A549 (cell line): ENCODE measurements around the gene SYCE3. TPM values are rescaled to one million over a fixed set of nuclear protein-coding genes. Genes with fewer than 3 reads are reported as not detected.

Experiments used
- ATAC-seq, 2 experiments: fragments of 200-7000 bp in 1 of 2; fragments of >200 bp in 1 of 2; cut with Nextera tagmentation in 1 of 2; cut with Tn5 transposase in 1 of 2; 3 replicates each; pipeline versions ENCODE4 v1.8.0 to v1.9.1; 2018 to 2020; ENCODE audit warnings: mild to moderate bottlenecking in 1 of 2, moderate library complexity in 1 of 2
- CTCF ChIA-PET: fragments of 300-600 bp; sonication (Branson Sonifier 250); formaldehyde crosslinking; extraction: SDS; loops from one replicate; lab custom pipeline; 2021; ENCODE audit warnings: antibody characterized with exemption, inconsistent platforms; lab: Yijun Ruan, JAX
- POLR2A ChIA-PET: fragments of 350-600 bp; formaldehyde crosslinking; extraction: SDS; loops from one replicate; lab custom pipeline; 2021; ENCODE audit warnings: antibody characterized with exemption, inconsistent platforms; lab: Yijun Ruan, JAX
- DNase-seq, 2 experiments: peaks; one replicate each; pipeline versions ENCODE4 v3.0.0 to v3.0.0-alpha.2; 2011 to 2016; ENCODE audit warnings: low read depth in 1 of 2, low spot score in 1 of 2
- FAIRE-seq: peaks from 2 replicates; lab custom pipeline; 2011; peaks lifted over from hg19 to GRCh38; lab: Jason Lieb, UNC
- H3K27ac ChIP-seq, 2 experiments: fragments of >200 bp; sonication (Bioruptor Twin); formaldehyde crosslinking; 3 replicates each; pipeline ENCODE4 v1.5.1; 2016 to 2017
- H3K4me1 ChIP-seq: fragments of >200 bp; sonication (Bioruptor Twin); formaldehyde crosslinking; 3 replicates; pipeline ENCODE4 v1.6.1; 2016
- H3K4me2 ChIP-seq: fragments of >200 bp; sonication (Bioruptor Twin); formaldehyde crosslinking; 3 replicates; pipeline ENCODE4 v1.6.1; 2016
- H3K4me3 ChIP-seq: fragments of >200 bp; sonication (Bioruptor Twin); formaldehyde crosslinking; 3 replicates; pipeline ENCODE4 v1.5.1; 2016
- H3K9me3 ChIP-seq: fragments of >200 bp; sonication (Bioruptor Twin); formaldehyde crosslinking; 3 replicates; pipeline ENCODE4 v1.6.1; 2016
- CBX2 ChIP-seq: fragments of 200-600 bp; sonication (generic); IDR thresholded peaks from 2 replicates; pipeline ENCODE4 v1.6.1; 2016; ENCODE audit warnings: low read depth, mild to moderate bottlenecking, borderline replicate concordance
- CBX8 ChIP-seq: fragments of 200-600 bp; sonication (generic); IDR thresholded peaks from 2 replicates; pipeline ENCODE4 v1.6.1; 2016
- CHD4 ChIP-seq: fragments of 200-600 bp; sonication (generic); IDR thresholded peaks from 2 replicates; pipeline ENCODE4 v1.6.1; 2016; ENCODE audit warnings: antibody characterized with exemption, mild to moderate bottlenecking, borderline replicate concordance
- GATA3 ChIP-seq: IDR thresholded peaks from 2 replicates; pipeline ENCODE4 v1.6.1; 2012; ENCODE audit warnings: borderline replicate concordance
- HEYL ChIP-seq: fragments of 250-450 bp; sonication (Bioruptor Pico); IDR thresholded peaks from 2 replicates; pipeline ENCODE4 v1.8.0; 2021; ENCODE audit warnings: mild to moderate bottlenecking, moderate library complexity
- HOXB13 ChIP-seq: fragments of 250-450 bp; sonication (Bioruptor Pico); IDR thresholded peaks from 2 replicates; pipeline ENCODE4 v1.5.0; 2020; ENCODE audit warnings: low read depth, mild to moderate bottlenecking, moderate library complexity
- HOXB5 ChIP-seq: fragments of 250-450 bp; sonication (Bioruptor Pico); IDR thresholded peaks from 2 replicates; pipeline ENCODE4 v1.5.0; 2020; ENCODE audit warnings: mild to moderate bottlenecking, moderate library complexity
- JUN ChIP-seq, 2 experiments: fragments of >200 bp; sonication (Bioruptor Twin); formaldehyde crosslinking; IDR thresholded peaks; 2 replicates in 1 of 2; 3 replicates in 1 of 2; pipeline ENCODE4 v1.6.1; 2016 to 2017
- MAFK ChIP-seq: fragments of 450-650 bp; IDR thresholded peaks from 2 replicates; pipeline ENCODE4 v1.6.1; 2014; ENCODE audit not compliant: partially characterized antibody
- MAZ ChIP-seq: fragments of 150-350 bp; IDR thresholded peaks from 2 replicates; pipeline ENCODE4 v1.6.1; 2014; ENCODE audit warnings: antibody characterized with exemption, low read depth, low read length, borderline replicate concordance
- MYC ChIP-seq: IDR thresholded peaks from 2 replicates; pipeline ENCODE4 v1.6.1; 2012; ENCODE audit warnings: mild to moderate bottlenecking, inconsistent platforms, low read length, improper control_type of control experiment, borderline replicate concordance
- NPAS2 ChIP-seq: fragments of 250-450 bp; sonication (Bioruptor Pico); IDR thresholded peaks from 2 replicates; pipeline ENCODE4 v1.8.0; 2022; ENCODE audit warnings: mild to moderate bottlenecking, moderate library complexity, borderline replicate concordance
- PHF8 ChIP-seq: fragments of 200-600 bp; sonication (generic); IDR thresholded peaks from 2 replicates; pipeline ENCODE4 v1.6.1; 2016; ENCODE audit warnings: low read depth, mild to moderate bottlenecking, antibody characterized with exemption, moderate library complexity, borderline replicate concordance
- POLR2A ChIP-seq: IDR thresholded peaks from 2 replicates; pipeline ENCODE4 v1.6.1; 2012; ENCODE audit warnings: mild to moderate bottlenecking, low read length
- RAD21 ChIP-seq, 2 experiments: fragments of >200 bp in 1 of 2; sonication (Bioruptor Twin) in 1 of 2; formaldehyde crosslinking in 1 of 2; IDR thresholded peaks in 1 of 2; conservative IDR thresholded peaks in 1 of 2; 2 replicates in 1 of 2; 3 replicates in 1 of 2; pipeline ENCODE4 v1.6.1; 2012 to 2018; ENCODE audit warnings: inconsistent platforms in 1 of 2
- SMC3 ChIP-seq: fragments of >200 bp; sonication (Bioruptor Twin); formaldehyde crosslinking; IDR thresholded peaks from 3 replicates; pipeline ENCODE4 v1.6.1; 2018; ENCODE audit warnings: inconsistent platforms
- ZC3H11A ChIP-seq: fragments of 450-650 bp; IDR thresholded peaks from 2 replicates; pipeline ENCODE4 v1.6.1; 2014; ENCODE audit warnings: antibody characterized with exemption, mild to moderate bottlenecking
- ZFP36 ChIP-seq: fragments of 450-650 bp; IDR thresholded peaks from 2 replicates; pipeline ENCODE4 v1.6.1; 2014; ENCODE audit warnings: borderline replicate concordance; ENCODE audit not compliant: partially characterized antibody
- WGBS: methylation state at CpG from one replicate; pipeline ENCODE4 v1.1.6; 2017; ENCODE audit errors: missing lambda C conversion rate; 5-methylcytosine and 5-hydroxymethylcytosine counted together
- polyA minus RNA-seq: library from RNA; depleted of rRNA, polyadenylated mRNA; stranded (reverse); fragments of >200 nt; gene quantifications from 2 replicates; pipeline ENCODE4 v1.2.3, GENCODE V29; 2011; rRNA and poly(A)+ RNA removed
- polyA plus RNA-seq, 4 experiments: library from polyadenylated mRNA; depleted of rRNA in 3 of 4; stranded (reverse); fragments of >200 nt; fragmentation: RNase III in 1 of 4; extraction: RNeasy Plus Mini Kit Qiagen cat#74134 plus additional on column Dnase treatment in 1 of 4; gene quantifications; 2 replicates in 3 of 4; 3 replicates in 1 of 4; pipeline ENCODE4 v1.2.3, GENCODE V29; 2011 to 2017
- TF ChIP-seq, protein P1 (sequence below): fragments of 200-600 bp; sonication (generic); IDR thresholded peaks from 2 replicates; pipeline ENCODE4 v1.6.1; 2016; ENCODE audit warnings: antibody characterized with exemption, mild to moderate bottlenecking, moderate library complexity
- TF ChIP-seq, protein P2 (sequence below): IDR thresholded peaks from 2 replicates; pipeline ENCODE4 v1.6.1; 2012
- TF ChIP-seq, protein P3 (sequence below): fragments of >200 bp; sonication (Bioruptor Twin); formaldehyde crosslinking; IDR thresholded peaks from 3 replicates; pipeline ENCODE4 v1.5.1; 2016
- TF ChIP-seq, protein P4 (sequence below): IDR thresholded peaks from 2 replicates; pipeline ENCODE4 v1.6.1; 2012; ENCODE audit warnings: low read depth, borderline replicate concordance

The SYCE3 gene, protein sequence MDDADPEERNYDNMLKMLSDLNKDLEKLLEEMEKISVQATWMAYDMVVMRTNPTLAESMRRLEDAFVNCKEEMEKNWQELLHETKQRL
- polyA plus RNA-seq (2011; rRNA removed) (0.30 and 0.59 TPM in 2 replicates), polyA plus RNA-seq (2017; fragmentation: RNase III; extraction: RNeasy Plus Mini Kit Qiagen cat#74134 plus additional on column Dnase treatment) (0.29 to 0.45 TPM in 2 of 3 replicates, not detected in the other), polyA minus RNA-seq (not detected in 2 replicates)
- polyA plus RNA-seq (2012; cell fraction: cytosol; rRNA removed) = 0.49 and 0.77 TPM in 2 replicates
- not detected in 2 replicates for polyA plus RNA-seq (2012; cell fraction: nucleus; rRNA removed)

DNA sequence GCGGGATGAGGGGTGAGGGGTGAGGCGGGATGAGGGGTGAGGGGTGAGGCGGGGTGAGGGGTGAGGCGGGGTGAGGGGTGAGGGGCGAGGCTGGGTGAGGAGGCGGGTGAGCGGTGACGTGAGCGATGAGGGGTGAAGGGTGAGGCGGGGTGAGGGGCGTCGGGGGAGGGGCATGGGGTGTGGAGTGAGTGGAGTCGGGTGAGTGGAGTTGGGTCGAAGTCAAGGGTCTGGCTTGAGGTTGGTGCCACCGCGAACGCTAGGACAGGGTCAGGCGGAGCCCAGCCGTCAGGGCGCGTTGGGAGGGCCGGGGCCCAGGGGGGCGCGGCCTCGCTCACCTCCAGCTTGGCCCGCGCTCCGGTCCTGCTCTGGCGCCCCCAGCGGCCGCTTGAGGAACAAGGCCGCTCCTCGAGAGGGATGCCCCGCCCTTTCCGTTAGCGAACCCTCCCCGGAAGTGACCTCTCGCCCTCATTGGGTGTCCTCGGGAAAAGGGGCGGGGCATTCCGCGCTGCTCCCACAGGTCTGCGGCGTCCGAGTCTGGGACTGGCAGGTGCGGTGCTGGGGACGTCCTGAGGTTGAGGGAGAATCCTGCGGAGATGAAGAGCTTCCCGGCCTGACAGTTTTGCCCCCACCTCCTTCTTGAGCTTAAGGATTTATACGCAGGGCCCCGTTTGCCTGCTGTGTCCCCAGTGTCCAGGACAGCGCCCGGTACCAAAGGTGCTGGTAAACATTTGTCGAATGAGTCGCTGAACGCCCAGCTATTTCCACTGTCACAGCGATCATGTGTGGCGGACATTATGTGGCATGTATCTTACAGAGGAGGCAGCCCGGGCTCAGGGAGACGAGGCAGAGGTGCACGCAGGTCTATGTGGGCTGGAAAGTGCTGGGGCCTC, at the start of gene SYCE3:
Gene SYCE3, minus strand, starts transcription at position 397 of the 890 bp plus-strand sequence. CDS start 6,514 bp downstream, outside the sequence.
- WGBS = 3% methylated on average over 6 of the region's 61 CpGs
- FAIRE-seq = no peak

DNA sequence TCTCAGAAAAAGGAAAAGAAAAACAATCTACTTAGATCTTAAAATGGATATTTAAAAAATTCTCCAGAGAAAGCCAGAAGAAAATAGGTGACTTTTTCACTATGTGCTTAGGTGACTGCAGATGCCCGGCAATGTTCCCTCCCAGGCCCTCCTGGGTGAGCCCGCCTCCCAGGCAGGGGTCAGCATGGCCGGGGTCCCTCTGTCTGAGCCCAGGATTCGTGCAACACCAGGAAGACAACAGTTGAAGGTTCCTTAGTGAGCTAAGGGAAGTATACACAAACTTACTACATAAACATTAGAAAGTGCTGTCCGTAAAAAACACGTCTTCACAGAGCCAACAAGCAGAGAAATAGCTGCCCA, 49.4 kb upstream of the SYCE3 start:
- FAIRE-seq (no peak), ATAC-seq (no peak; a peak in 1 of 6 replicates), DNase-seq (no peak)
- Histone ChIP-seq H3K27ac (no peak overlapping the region), H3K4me3 (no peak overlapping the region), H3K4me2 (no peak overlapping the region), H3K4me1 (no peaks in the 10 kb centered on the region), H3K9me3 (no peaks in the 10 kb centered on the region)
- TF ChIP-seq PHF8 (no peak), POLR2A (no peak), MAZ (no peak), HOXB5 (CRISPR knock-in tag) (no peak), HOXB13 (CRISPR knock-in tag) (no peak), ZFP36 (no peak), HEYL (CRISPR knock-in tag) (no peak)
- TF ChIP-seq, protein P1, sequence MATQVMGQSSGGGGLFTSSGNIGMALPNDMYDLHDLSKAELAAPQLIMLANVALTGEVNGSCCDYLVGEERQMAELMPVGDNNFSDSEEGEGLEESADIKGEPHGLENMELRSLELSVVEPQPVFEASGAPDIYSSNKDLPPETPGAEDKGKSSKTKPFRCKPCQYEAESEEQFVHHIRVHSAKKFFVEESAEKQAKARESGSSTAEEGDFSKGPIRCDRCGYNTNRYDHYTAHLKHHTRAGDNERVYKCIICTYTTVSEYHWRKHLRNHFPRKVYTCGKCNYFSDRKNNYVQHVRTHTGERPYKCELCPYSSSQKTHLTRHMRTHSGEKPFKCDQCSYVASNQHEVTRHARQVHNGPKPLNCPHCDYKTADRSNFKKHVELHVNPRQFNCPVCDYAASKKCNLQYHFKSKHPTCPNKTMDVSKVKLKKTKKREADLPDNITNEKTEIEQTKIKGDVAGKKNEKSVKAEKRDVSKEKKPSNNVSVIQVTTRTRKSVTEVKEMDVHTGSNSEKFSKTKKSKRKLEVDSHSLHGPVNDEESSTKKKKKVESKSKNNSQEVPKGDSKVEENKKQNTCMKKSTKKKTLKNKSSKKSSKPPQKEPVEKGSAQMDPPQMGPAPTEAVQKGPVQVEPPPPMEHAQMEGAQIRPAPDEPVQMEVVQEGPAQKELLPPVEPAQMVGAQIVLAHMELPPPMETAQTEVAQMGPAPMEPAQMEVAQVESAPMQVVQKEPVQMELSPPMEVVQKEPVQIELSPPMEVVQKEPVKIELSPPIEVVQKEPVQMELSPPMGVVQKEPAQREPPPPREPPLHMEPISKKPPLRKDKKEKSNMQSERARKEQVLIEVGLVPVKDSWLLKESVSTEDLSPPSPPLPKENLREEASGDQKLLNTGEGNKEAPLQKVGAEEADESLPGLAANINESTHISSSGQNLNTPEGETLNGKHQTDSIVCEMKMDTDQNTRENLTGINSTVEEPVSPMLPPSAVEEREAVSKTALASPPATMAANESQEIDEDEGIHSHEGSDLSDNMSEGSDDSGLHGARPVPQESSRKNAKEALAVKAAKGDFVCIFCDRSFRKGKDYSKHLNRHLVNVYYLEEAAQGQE = no peak
- CTCF ChIA-PET = interaction anchor here (1.4 to 1.9 kb wide), 2 partner anchors 8 to 16 kb away, joined by 4 to 6 read pairs; partner anchors contain the start of gene ARSA
- 76% methylated on average over 6 of the region's 6 CpGs for WGBS
- POLR2A ChIA-PET = no interaction called here

More for the DNA sequence above, at the start of gene SYCE3:
- ATAC-seq = peak; percentile 90 to 97
- Histone ChIP-seq H3K4me1 (no peaks in the 10 kb centered on the region), H3K9me3 (no peaks in the 10 kb centered on the region), H3K4me3 (peak within 1 kb of the TSS; percentile 64), H3K4me2 (peak within 1 kb of the TSS; percentile 98), H3K27ac (peak within 1 kb of the TSS; percentile 76 to 96)
- TF ChIP-seq GATA3 = no peak
- no peak for TF ChIP-seq CHD4
- no peak for TF ChIP-seq MAFK
- peak; percentile 34 to 62; a peak in 4 of 5 replicates for TF ChIP-seq RAD21 (conservative IDR thresholded peaks at IDR 0.05 in 1 of 2, IDR thresholded peaks at IDR 0.05 in 1 of 2)
- no peak for TF ChIP-seq PHF8
- TF ChIP-seq CBX8 = no peak
- peak; percentile 49 for TF ChIP-seq SMC3
- TF ChIP-seq CBX2 = no peak
- TF ChIP-seq ZC3H11A = no peak
- TF ChIP-seq, protein P2, sequence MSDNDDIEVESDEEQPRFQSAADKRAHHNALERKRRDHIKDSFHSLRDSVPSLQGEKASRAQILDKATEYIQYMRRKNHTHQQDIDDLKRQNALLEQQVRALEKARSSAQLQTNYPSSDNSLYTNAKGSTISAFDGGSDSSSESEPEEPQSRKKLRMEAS = peak; percentile 40; the same call in 1 of the 2 replicates
- TF ChIP-seq MYC = peak; percentile 37; the same call in 1 of the 2 replicates
- TF ChIP-seq, protein P3, sequence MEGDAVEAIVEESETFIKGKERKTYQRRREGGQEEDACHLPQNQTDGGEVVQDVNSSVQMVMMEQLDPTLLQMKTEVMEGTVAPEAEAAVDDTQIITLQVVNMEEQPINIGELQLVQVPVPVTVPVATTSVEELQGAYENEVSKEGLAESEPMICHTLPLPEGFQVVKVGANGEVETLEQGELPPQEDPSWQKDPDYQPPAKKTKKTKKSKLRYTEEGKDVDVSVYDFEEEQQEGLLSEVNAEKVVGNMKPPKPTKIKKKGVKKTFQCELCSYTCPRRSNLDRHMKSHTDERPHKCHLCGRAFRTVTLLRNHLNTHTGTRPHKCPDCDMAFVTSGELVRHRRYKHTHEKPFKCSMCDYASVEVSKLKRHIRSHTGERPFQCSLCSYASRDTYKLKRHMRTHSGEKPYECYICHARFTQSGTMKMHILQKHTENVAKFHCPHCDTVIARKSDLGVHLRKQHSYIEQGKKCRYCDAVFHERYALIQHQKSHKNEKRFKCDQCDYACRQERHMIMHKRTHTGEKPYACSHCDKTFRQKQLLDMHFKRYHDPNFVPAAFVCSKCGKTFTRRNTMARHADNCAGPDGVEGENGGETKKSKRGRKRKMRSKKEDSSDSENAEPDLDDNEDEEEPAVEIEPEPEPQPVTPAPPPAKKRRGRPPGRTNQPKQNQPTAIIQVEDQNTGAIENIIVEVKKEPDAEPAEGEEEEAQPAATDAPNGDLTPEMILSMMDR = peak; percentile 73
- peak in 1 of 2 experiments; percentile 16; a peak in 1 of 5 replicates for TF ChIP-seq JUN (IDR thresholded peaks at IDR 0.05)
- TF ChIP-seq NPAS2 = no peak
- TF ChIP-seq POLR2A = peak; percentile 35; the same call in 1 of the 2 replicates
- TF ChIP-seq, protein P4, sequence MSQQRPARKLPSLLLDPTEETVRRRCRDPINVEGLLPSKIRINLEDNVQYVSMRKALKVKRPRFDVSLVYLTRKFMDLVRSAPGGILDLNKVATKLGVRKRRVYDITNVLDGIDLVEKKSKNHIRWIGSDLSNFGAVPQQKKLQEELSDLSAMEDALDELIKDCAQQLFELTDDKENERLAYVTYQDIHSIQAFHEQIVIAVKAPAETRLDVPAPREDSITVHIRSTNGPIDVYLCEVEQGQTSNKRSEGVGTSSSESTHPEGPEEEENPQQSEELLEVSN = 0 out of 2 replicates have a peak, but pooled peaks have one; percentile 19
- CTCF ChIA-PET = interaction anchor here (0.7 to 4.8 kb wide), 28 partner anchors 9 to 290 kb away, joined by 3 to 53 read pairs (median 4); partner anchors contain the start of genes ARSA, CHKB, CPT1B and KLHDC7B
- POLR2A ChIA-PET = interaction anchor here (1.0 to 1.6 kb wide), 7 partner anchors 17 to 55 kb away, joined by 3 to 8 read pairs (median 3); partner anchors contain the start of genes KLHDC7B, LMF2, NCAPH2 and SCO2
- DNase-seq = peak; percentile 73 to 91
